ENCODE measurements around the gene CARD9. TPM values are rescaled to one million over a fixed set of nuclear protein-coding genes. Genes with fewer than 3 reads are reported as not detected.

Gene CARD9
- total RNA-seq, 4 donors from 2014 or later, result 2.4 to 4.2 (median 3.2) TPM

DNA sequence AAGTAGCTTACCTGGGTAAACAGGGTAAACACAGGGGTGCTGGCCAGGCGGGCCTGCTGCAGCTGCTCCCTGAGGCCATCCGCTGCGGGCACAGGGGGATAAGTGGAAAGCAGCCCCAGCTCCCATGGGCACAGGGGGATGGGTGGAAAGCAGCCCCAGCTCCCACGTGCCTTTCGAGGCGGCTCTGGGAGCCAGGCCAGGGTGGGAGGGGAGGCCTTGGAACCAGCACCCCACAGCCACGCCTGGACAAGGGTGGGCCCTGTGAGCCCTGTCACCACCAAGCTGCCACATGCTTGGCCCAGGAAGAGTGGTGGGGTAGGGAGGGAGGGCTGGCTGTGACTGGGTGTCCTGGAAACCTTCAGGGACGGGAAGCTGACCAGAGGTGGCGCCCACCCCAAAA is 7.8 kb upstream of the CARD9 start:
- intact Hi-C loops (cut with DNase I; ENCODE audit: low total_unique reads), result no loop called here
- 55 to 70% methylated on average over 8 to 9 of the region's 9 CpGs for WGBS, 2 donors
- DNase-seq (ENCODE audit: low spot score in 2 of 2), result no peak
- H3K4me3 ChIP-seq (ENCODE audit: low read depth, poor library complexity, severe bottlenecking), result no peak overlapping the region
- TF ChIP-seq POLR2A (IDR thresholded peaks at IDR 0.05), result no peak
- no peak for TF ChIP-seq CTCF (IDR thresholded peaks at IDR 0.05)

DNA sequence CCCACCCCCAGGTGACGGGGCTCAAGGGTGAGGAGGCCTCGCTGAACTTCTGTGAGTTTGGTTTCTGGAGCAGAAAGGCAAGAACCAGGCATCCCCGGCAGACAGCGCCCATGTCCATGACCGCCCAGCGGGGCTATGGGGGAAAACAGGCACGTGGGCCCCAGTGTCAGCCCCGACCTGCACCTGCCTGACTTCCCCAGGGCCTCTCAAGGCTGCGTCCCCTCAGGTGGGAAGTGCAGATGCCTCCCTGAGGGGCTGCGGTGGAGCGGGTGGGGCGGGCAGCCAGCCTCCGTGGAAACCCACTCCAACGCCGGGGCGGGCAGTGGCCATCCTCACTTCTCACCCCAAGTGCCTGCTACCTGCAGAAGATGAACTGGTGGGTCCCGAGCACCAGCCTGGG is 6.9 kb upstream of the CARD9 start:
- TF ChIP-seq CTCF (IDR thresholded peaks at IDR 0.05) (no peak), POLR2A (IDR thresholded peaks at IDR 0.05) (no peak)
- 77 to 94% methylated on average over 3 to 15 of the region's 17 CpGs for WGBS, 2 donors

GRCh38 chr9:136379891-136380290 is 6.4 kb upstream of the CARD9 start:
- no peak overlapping the region for H3K4me3 ChIP-seq (ENCODE audit: low read depth, poor library complexity, severe bottlenecking)
- TF ChIP-seq POLR2A (IDR thresholded peaks at IDR 0.05) (no peak), CTCF (IDR thresholded peaks at IDR 0.05) (no peak)
- WGBS, 2 donors, result 76 to 89% methylated on average over 4 to 11 of the region's 11 CpGs
- no peak for DNase-seq (ENCODE audit: low spot score in 2 of 2)
- intact Hi-C loops (cut with DNase I; ENCODE audit: low total_unique reads), result no loop called here

More for the DNA sequence above, 6.9 kb upstream of the CARD9 start:
- intact Hi-C loops (cut with DNase I; ENCODE audit: low total_unique reads), result no loop called here
- no peak for DNase-seq (ENCODE audit: low spot score in 2 of 2)
- no peak overlapping the region for H3K4me3 ChIP-seq (ENCODE audit: low read depth, poor library complexity, severe bottlenecking)

GRCh38 chr9:136379401-136379800 is 5.9 kb upstream of the CARD9 start:
- WGBS, 2 donors, result 82 to 93% methylated on average over 5 to 7 of the region's 11 CpGs
- intact Hi-C loops (cut with DNase I; ENCODE audit: low total_unique reads), result no loop called here
- no peak for TF ChIP-seq POLR2A (IDR thresholded peaks at IDR 0.05)
- TF ChIP-seq CTCF (IDR thresholded peaks at IDR 0.05), result no peak
- no peak for DNase-seq (ENCODE audit: low spot score in 2 of 2)
- no peak overlapping the region for H3K4me3 ChIP-seq (ENCODE audit: low read depth, poor library complexity, severe bottlenecking)

GRCh38 chr9:136379003-136379287 is 5.5 kb upstream of the CARD9 start:
- no peak overlapping the region for H3K4me3 ChIP-seq (ENCODE audit: low read depth, poor library complexity, severe bottlenecking)
- TF ChIP-seq POLR2A (IDR thresholded peaks at IDR 0.05) (no peak), CTCF (IDR thresholded peaks at IDR 0.05) (no peak)
- intact Hi-C loops (cut with DNase I; ENCODE audit: low total_unique reads), result no loop called here
- 83 to 89% methylated on average over 13 to 16 of the region's 18 CpGs for WGBS, 2 donors
- no peak for DNase-seq (ENCODE audit: low spot score in 2 of 2)

- H3K4me3 ChIP-seq (ENCODE audit: low read depth, poor library complexity, severe bottlenecking), result no peak overlapping the region
- DNase-seq (ENCODE audit: low spot score in 2 of 2), result no peak
- intact Hi-C loops (cut with DNase I; ENCODE audit: low total_unique reads), result no loop called here
- TF ChIP-seq CTCF (IDR thresholded peaks at IDR 0.05), result no peak
- TF ChIP-seq POLR2A (IDR thresholded peaks at IDR 0.05), result no peak
- 86 to 89% methylated on average over 17 to 23 of the region's 28 CpGs for WGBS, 2 donors
Observed at GRCh38 chr9:136378170-136379002, 4.9 kb upstream of the CARD9 start.
